OCI-LY1 (cell line): ENCODE results near the gene EFHC1.

Source experiments
- CTCF ChIP-seq: fragments of 200-600 bp; sonication (generic), shearing (Covaris generic); IDR thresholded peaks from 2 replicates; pipeline ENCODE4 v1.5.1; 2017; ENCODE audit warnings: mild to moderate bottlenecking, antibody characterized with exemption, low read length, moderate library complexity, mixed read lengths
- EZH2 ChIP-seq: fragments of 200-600 bp; sonication (generic), shearing (Covaris generic); IDR thresholded peaks from 2 replicates; pipeline ENCODE4 v1.8.0; 2017; ENCODE audit warnings: borderline replicate concordance, mixed run types, mild to moderate bottlenecking, antibody characterized with exemption, low read length, moderate library complexity, mixed read lengths

DNA sequence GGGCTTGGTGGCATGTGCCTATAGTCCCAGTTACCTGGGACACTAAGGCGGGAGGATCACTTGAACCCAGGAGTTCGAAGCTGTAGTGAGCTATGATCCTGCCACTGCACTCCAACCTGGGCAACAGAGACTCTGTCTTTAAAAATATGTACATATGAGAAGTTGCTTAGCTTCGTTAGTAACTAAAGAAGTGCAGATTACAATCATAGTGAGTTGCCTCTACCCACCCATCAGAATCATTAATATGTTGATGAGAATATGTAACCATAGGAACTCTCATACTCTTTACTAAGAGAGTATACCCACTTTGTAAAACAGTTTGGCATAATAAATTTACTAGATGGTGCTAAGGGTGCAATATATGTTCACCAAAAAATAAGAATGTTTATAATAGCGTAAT lies 54.0 kb downstream of the EFHC1 start:
- TF ChIP-seq CTCF (no peak), EZH2 (no peak)
